Measurements from ENCODE around the gene ZNF2. TPM values are rescaled to one million over a fixed set of nuclear protein-coding genes. Genes with fewer than 3 reads are reported as not detected.

ZNF2 gene
- total and polyA plus RNA-seq, 2 experiments from 2014 or later: 2.2 to 4.5 TPM

GRCh38 chr2:95122197-95122551 lies 43.4 kb upstream of the ZNF2 start:
- Histone ChIP-seq H3K4me1 (ENCODE audit: insufficient read depth) (peaks cover 6% of the 10 kb centered on the region), H3K27me3 (no peaks in the 10 kb centered on the region), H4K20me1 (ENCODE audit: insufficient read depth, poor library complexity, severe bottlenecking) (no peaks in the 10 kb centered on the region), H2AFZ (peak overlapping the region; percentile 89), H3K9me2 (replicated peaks; ENCODE audit: insufficient read depth) (no peaks in the 10 kb centered on the region), H3K79me2 (peaks cover 40% of the 10 kb centered on the region), H3K27ac (peak overlapping the region; percentile 100), H3K36me3 (replicated peaks; ENCODE audit: insufficient read depth, low read depth) (no peaks in the 10 kb centered on the region), H3K4me2 (peak overlapping the region; percentile 76), H3K4me3 (peak overlapping the region; percentile 94), H3K9me3 (ENCODE audit: low read depth) (no peaks in the 10 kb centered on the region)
- WGBS (ENCODE audit: low lambda C conversion rate, missing lambda C conversion rate): 23% methylated on average over 5 of the region's 5 CpGs
- no peak for TF ChIP-seq EZH2 (IDR thresholded peaks at IDR 0.05; ENCODE audit: borderline replicate concordance)
- no peak for TF ChIP-seq CTCF (IDR thresholded peaks at IDR 0.05; ENCODE audit: poor library complexity)
- TF ChIP-seq EZH2phosphoT487 (IDR thresholded peaks at IDR 0.05; ENCODE audit: low read depth, severe bottlenecking, unreplicated experiment): no peak
- DNase-seq (ENCODE audit: low spot score): no peak

- H3K9me3 ChIP-seq (ENCODE audit: low read depth): peaks cover 4% of the 10 kb centered on the region
These were observed 26.9 kb upstream of the ZNF2 start for GRCh38 chr2:95138702-95139101.

GRCh38 chr2:95143838-95144237 lies 21.8 kb upstream of the ZNF2 start:
- Histone ChIP-seq H3K4me1 (ENCODE audit: insufficient read depth) (no peaks in the 10 kb centered on the region), H3K79me2 (no peaks in the 10 kb centered on the region), H3K4me2 (no peak overlapping the region), H3K36me3 (replicated peaks; ENCODE audit: insufficient read depth, low read depth) (peaks cover 5% of the 10 kb centered on the region), H2AFZ (no peak overlapping the region), H4K20me1 (ENCODE audit: insufficient read depth, poor library complexity, severe bottlenecking) (no peaks in the 10 kb centered on the region), H3K27ac (no peak overlapping the region), H3K9me3 (ENCODE audit: low read depth) (peaks cover 39% of the 10 kb centered on the region), H3K27me3 (no peaks in the 10 kb centered on the region), H3K9me2 (replicated peaks; ENCODE audit: insufficient read depth) (no peaks in the 10 kb centered on the region), H3K4me3 (no peak overlapping the region)
- DNase-seq (ENCODE audit: low spot score): no peak
- TF ChIP-seq CTCF (IDR thresholded peaks at IDR 0.05; ENCODE audit: poor library complexity) (no peak), EZH2 (IDR thresholded peaks at IDR 0.05; ENCODE audit: borderline replicate concordance) (no peak), EZH2phosphoT487 (IDR thresholded peaks at IDR 0.05; ENCODE audit: low read depth, severe bottlenecking, unreplicated experiment) (no peak)
- WGBS (ENCODE audit: low lambda C conversion rate, missing lambda C conversion rate): 96% methylated on average over 2 of the region's 2 CpGs

More at GRCh38 chr2:95138702-95139101, 26.9 kb upstream of the ZNF2 start:
- Histone ChIP-seq H3K4me1 (ENCODE audit: insufficient read depth) (no peaks in the 10 kb centered on the region), H3K4me3 (no peak overlapping the region), H2AFZ (no peak overlapping the region), H3K79me2 (no peaks in the 10 kb centered on the region), H4K20me1 (ENCODE audit: insufficient read depth, poor library complexity, severe bottlenecking) (no peaks in the 10 kb centered on the region), H3K27ac (no peak overlapping the region), H3K27me3 (no peaks in the 10 kb centered on the region), H3K9me2 (replicated peaks; ENCODE audit: insufficient read depth) (no peaks in the 10 kb centered on the region), H3K4me2 (no peak overlapping the region), H3K36me3 (replicated peaks; ENCODE audit: insufficient read depth, low read depth) (no peaks in the 10 kb centered on the region)
- 29% methylated on average over 1 of the region's 1 CpG for WGBS (ENCODE audit: low lambda C conversion rate, missing lambda C conversion rate)
- TF ChIP-seq EZH2phosphoT487 (IDR thresholded peaks at IDR 0.05; ENCODE audit: low read depth, severe bottlenecking, unreplicated experiment): no peak
- no peak for TF ChIP-seq EZH2 (IDR thresholded peaks at IDR 0.05; ENCODE audit: borderline replicate concordance)
- TF ChIP-seq CTCF (IDR thresholded peaks at IDR 0.05; ENCODE audit: poor library complexity): no peak
- no peak for DNase-seq (ENCODE audit: low spot score)
